ENCODE results near the gene RALGPS2.

RALGPS2 gene

GRCh38 chr1:178692564-178693327 lies 32.3 kb upstream of the RALGPS2 start:
- DNase-seq (ENCODE audit: insufficient read length) (no peak), FAIRE-seq (no peak)
- no peak for TF ChIP-seq POLR2A (IDR thresholded peaks at IDR 0.05; ENCODE audit: low read depth, low read length)
- no peak for TF ChIP-seq POLR2AphosphoS5 (IDR thresholded peaks at IDR 0.05; ENCODE audit: low read depth, low read length)
- no peak for TF ChIP-seq TAF1 (IDR thresholded peaks at IDR 0.05; ENCODE audit: borderline replicate concordance, low read depth, low read length)

DNA sequence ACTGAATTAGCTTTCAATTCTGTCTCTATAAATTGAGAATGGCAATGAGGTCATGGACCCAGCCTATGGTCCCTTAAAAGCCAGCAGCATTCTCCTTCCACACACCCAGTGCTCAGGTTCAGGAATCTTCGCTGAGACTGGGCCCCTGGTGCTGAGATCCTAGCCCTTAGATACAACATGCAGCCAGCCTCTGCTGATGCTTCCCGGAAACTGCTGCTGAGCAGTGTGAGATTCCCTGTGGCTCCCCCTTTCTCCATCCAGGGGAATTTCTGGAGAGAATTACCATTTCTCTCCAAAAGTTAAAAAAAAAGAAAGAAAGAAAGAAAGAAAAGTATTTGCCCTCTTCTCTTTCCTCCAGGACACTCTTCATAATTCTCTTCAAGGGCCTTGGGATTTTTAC lies 31.7 kb upstream of the RALGPS2 start:
- FAIRE-seq: no peak
- DNase-seq (ENCODE audit: insufficient read length): no peak
- TF ChIP-seq POLR2A (IDR thresholded peaks at IDR 0.05; ENCODE audit: low read depth, low read length) (no peak), TAF1 (IDR thresholded peaks at IDR 0.05; ENCODE audit: borderline replicate concordance, low read depth, low read length) (no peak), POLR2AphosphoS5 (IDR thresholded peaks at IDR 0.05; ENCODE audit: low read depth, low read length) (no peak)

GRCh38 chr1:178694923-178695525 lies 30.0 kb upstream of the RALGPS2 start:
- TF ChIP-seq POLR2A (IDR thresholded peaks at IDR 0.05; ENCODE audit: low read depth, low read length) (no peak), POLR2AphosphoS5 (IDR thresholded peaks at IDR 0.05; ENCODE audit: low read depth, low read length) (no peak), TAF1 (IDR thresholded peaks at IDR 0.05; ENCODE audit: borderline replicate concordance, low read depth, low read length) (no peak)
- DNase-seq (ENCODE audit: insufficient read length) (no peak), FAIRE-seq (no peak)

GRCh38 chr1:178702146-178702545 lies 22.9 kb upstream of the RALGPS2 start:
- FAIRE-seq (no peak), DNase-seq (ENCODE audit: insufficient read length) (no peak)
- no peak for TF ChIP-seq TAF1 (IDR thresholded peaks at IDR 0.05; ENCODE audit: borderline replicate concordance, low read depth, low read length)
- no peak for TF ChIP-seq POLR2AphosphoS5 (IDR thresholded peaks at IDR 0.05; ENCODE audit: low read depth, low read length)
- TF ChIP-seq POLR2A (IDR thresholded peaks at IDR 0.05; ENCODE audit: low read depth, low read length): no peak

- DNase-seq (ENCODE audit: insufficient read length): no peak
- FAIRE-seq: no peak
- TF ChIP-seq POLR2A (IDR thresholded peaks at IDR 0.05; ENCODE audit: low read depth, low read length) (no peak), TAF1 (IDR thresholded peaks at IDR 0.05; ENCODE audit: borderline replicate concordance, low read depth, low read length) (no peak), POLR2AphosphoS5 (IDR thresholded peaks at IDR 0.05; ENCODE audit: low read depth, low read length) (no peak)
These were observed 20.2 kb upstream of the RALGPS2 start for GRCh38 chr1:178704833-178705232.

GRCh38 chr1:178706432-178706831 lies 18.6 kb upstream of the RALGPS2 start:
- no peak for FAIRE-seq
- no peak for TF ChIP-seq POLR2A (IDR thresholded peaks at IDR 0.05; ENCODE audit: low read depth, low read length)
- no peak for TF ChIP-seq POLR2AphosphoS5 (IDR thresholded peaks at IDR 0.05; ENCODE audit: low read depth, low read length)
- TF ChIP-seq TAF1 (IDR thresholded peaks at IDR 0.05; ENCODE audit: borderline replicate concordance, low read depth, low read length): no peak

GRCh38 chr1:178713259-178713658 lies 11.8 kb upstream of the RALGPS2 start:
- TF ChIP-seq TAF1 (IDR thresholded peaks at IDR 0.05; ENCODE audit: borderline replicate concordance, low read depth, low read length) (no peak), POLR2AphosphoS5 (IDR thresholded peaks at IDR 0.05; ENCODE audit: low read depth, low read length) (no peak), POLR2A (IDR thresholded peaks at IDR 0.05; ENCODE audit: low read depth, low read length) (no peak)
- no peak for FAIRE-seq
- no peak for DNase-seq (ENCODE audit: insufficient read length)

More at GRCh38 chr1:178706432-178706831, 18.6 kb upstream of the RALGPS2 start:
- DNase-seq (ENCODE audit: insufficient read length): no peak

- FAIRE-seq: no peak
- TF ChIP-seq POLR2AphosphoS5 (IDR thresholded peaks at IDR 0.05; ENCODE audit: low read depth, low read length) (no peak), TAF1 (IDR thresholded peaks at IDR 0.05; ENCODE audit: borderline replicate concordance, low read depth, low read length) (no peak), POLR2A (IDR thresholded peaks at IDR 0.05; ENCODE audit: low read depth, low read length) (no peak)
- no peak for DNase-seq (ENCODE audit: insufficient read length)
These were observed 10.6 kb upstream of the RALGPS2 start for GRCh38 chr1:178714453-178714852.

- no peak for TF ChIP-seq POLR2AphosphoS5 (IDR thresholded peaks at IDR 0.05; ENCODE audit: low read depth, low read length)
- no peak for TF ChIP-seq POLR2A (IDR thresholded peaks at IDR 0.05; ENCODE audit: low read depth, low read length)
- TF ChIP-seq TAF1 (IDR thresholded peaks at IDR 0.05; ENCODE audit: borderline replicate concordance, low read depth, low read length): no peak
- no peak for FAIRE-seq
- no peak for DNase-seq (ENCODE audit: insufficient read length)
These were observed 8.9 kb upstream of the RALGPS2 start for GRCh38 chr1:178716111-178716510.

DNA sequence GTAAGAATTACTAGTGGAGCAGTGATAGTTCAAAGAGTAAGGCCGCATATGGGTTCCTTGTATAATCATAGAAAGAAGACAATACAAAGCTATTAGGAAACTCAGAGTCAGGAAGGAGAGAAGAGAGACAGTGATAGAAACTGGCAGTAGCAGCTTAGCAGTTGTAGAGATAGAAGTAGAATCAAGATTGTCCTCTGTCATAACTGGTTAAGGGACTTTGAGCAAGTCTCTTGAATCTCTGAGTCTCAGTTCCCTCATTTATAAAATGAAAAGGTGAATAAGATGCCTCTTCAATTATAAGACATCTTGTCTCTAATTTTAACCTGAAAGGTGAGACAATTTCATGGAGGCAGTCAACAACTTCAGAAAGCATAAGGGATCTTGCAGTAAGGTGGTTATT lies 6.5 kb upstream of the RALGPS2 start:
- TF ChIP-seq POLR2A (IDR thresholded peaks at IDR 0.05; ENCODE audit: low read depth, low read length) (no peak), TAF1 (IDR thresholded peaks at IDR 0.05; ENCODE audit: borderline replicate concordance, low read depth, low read length) (no peak), POLR2AphosphoS5 (IDR thresholded peaks at IDR 0.05; ENCODE audit: low read depth, low read length) (no peak)
- FAIRE-seq (no peak), DNase-seq (ENCODE audit: insufficient read length) (no peak)

- FAIRE-seq: no peak
- no peak for DNase-seq (ENCODE audit: insufficient read length)
- TF ChIP-seq POLR2AphosphoS5 (IDR thresholded peaks at IDR 0.05; ENCODE audit: low read depth, low read length): no peak
- no peak for TF ChIP-seq POLR2A (IDR thresholded peaks at IDR 0.05; ENCODE audit: low read depth, low read length)
These were observed 1.5 kb upstream of the RALGPS2 start for GRCh38 chr1:178723546-178723945.

DNA sequence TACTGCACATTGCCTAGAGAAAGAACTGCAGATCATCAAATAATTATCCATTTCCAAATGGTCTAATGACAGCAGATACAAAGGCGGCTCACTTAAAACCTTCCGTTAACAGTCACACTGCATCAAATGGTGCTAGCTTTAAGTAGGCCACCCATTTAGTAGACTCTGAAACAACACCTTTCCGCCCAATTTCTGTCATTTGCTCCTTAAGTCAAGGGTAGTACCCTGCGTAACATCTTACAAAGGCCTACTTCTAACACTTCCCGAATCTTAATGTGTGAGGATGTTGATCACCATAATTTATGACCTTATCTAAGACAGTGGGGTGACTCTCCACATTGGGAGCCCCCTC lies 692 bp upstream of the RALGPS2 start:
- FAIRE-seq: no peak
- no peak for DNase-seq (ENCODE audit: insufficient read length)

More for the DNA sequence above, 692 bp upstream of the RALGPS2 start:
- no peak for TF ChIP-seq POLR2A (IDR thresholded peaks at IDR 0.05; ENCODE audit: low read depth, low read length)
- TF ChIP-seq TAF1 (IDR thresholded peaks at IDR 0.05; ENCODE audit: borderline replicate concordance, low read depth, low read length): no peak
- no peak for TF ChIP-seq POLR2AphosphoS5 (IDR thresholded peaks at IDR 0.05; ENCODE audit: low read depth, low read length)
